OCI-LY7 (cell line): ENCODE results near the gene SLC24A4.

ENCODE experiments used
- EZH2phosphoT487 ChIP-seq: fragments of 200-600 bp; sonication (generic); IDR thresholded peaks from 2 replicates; pipeline ENCODE4 v1.6.1; 2018; ENCODE audit warnings: low read depth, borderline replicate concordance, mild to moderate bottlenecking, mixed run types, antibody characterized with exemption, low read length, moderate library complexity, mixed read lengths
- TF ChIP-seq, protein P1 (sequence below): fragments of 200-600 bp; sonication (generic); conservative IDR thresholded peaks from 2 replicates; pipeline ENCODE4 v1.5.1; 2014; ENCODE audit warnings: mild to moderate bottlenecking, antibody characterized with exemption, low read length, moderate library complexity, mixed read lengths

DNA sequence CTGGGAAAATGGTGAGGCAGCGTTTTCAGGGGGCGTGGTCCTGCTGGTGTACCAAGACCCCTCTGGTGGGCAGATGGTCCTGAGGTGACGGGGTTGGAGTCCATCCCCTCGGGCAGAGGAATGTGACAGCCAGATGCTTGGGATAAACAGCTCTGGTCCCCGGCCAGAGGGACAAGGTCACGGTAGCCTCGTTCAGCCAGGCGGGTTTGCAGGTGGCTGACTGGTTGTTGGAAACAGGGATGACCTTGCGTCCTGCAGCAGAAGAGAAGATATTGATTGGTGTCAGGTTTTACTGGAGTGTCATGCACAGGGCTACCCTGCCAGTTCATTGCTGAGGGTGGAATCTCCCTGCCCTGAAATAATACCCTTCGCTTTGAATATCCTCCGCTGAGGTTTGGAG lies 43.3 kb downstream of the SLC24A4 start:
- TF ChIP-seq, protein P1, sequence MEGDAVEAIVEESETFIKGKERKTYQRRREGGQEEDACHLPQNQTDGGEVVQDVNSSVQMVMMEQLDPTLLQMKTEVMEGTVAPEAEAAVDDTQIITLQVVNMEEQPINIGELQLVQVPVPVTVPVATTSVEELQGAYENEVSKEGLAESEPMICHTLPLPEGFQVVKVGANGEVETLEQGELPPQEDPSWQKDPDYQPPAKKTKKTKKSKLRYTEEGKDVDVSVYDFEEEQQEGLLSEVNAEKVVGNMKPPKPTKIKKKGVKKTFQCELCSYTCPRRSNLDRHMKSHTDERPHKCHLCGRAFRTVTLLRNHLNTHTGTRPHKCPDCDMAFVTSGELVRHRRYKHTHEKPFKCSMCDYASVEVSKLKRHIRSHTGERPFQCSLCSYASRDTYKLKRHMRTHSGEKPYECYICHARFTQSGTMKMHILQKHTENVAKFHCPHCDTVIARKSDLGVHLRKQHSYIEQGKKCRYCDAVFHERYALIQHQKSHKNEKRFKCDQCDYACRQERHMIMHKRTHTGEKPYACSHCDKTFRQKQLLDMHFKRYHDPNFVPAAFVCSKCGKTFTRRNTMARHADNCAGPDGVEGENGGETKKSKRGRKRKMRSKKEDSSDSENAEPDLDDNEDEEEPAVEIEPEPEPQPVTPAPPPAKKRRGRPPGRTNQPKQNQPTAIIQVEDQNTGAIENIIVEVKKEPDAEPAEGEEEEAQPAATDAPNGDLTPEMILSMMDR: no peak
- TF ChIP-seq EZH2phosphoT487: no peak
